ENCODE measurements around the gene STARD3NL. TPM values are rescaled to one million over a fixed set of nuclear protein-coding genes. Genes with fewer than 3 reads are reported as not detected.
"Not testable (repeated sequence)": the region's sequence is repeated elsewhere in the genome, so short reads cannot be mapped to it uniquely, and the experiment has no call there.

The STARD3NL gene
- total RNA-seq, 1 donor from 2014 or later = 33.4 TPM

- TF ChIP-seq CTCF (IDR thresholded peaks at IDR 0.05) = no peak
- H3K4me3 Mint-ChIP-seq (ENCODE audit: unreplicated experiment) = no peak overlapping the region
- peaks cover 3% of the 10 kb centered on the region for H3K27me3 Mint-ChIP-seq (ENCODE audit: low read depth)
- DNase-seq (ENCODE audit: low spot score) = no peak
- H3K36me3 Mint-ChIP-seq (ENCODE audit: low read depth) = no peaks in the 10 kb centered on the region
- no peaks in the 10 kb centered on the region for H3K4me1 Mint-ChIP-seq (ENCODE audit: low read depth)
- H3K27ac Mint-ChIP-seq (ENCODE audit: unreplicated experiment) = no peak overlapping the region
- H3K9me3 Mint-ChIP-seq (ENCODE audit: low read depth) = no peaks in the 10 kb centered on the region
These were observed 64.8 kb downstream of the STARD3NL start for GRCh38 chr7:38242814-38243213.

GRCh38 chr7:38243345-38243744, 65.3 kb downstream of the STARD3NL start:
- DNase-seq (ENCODE audit: low spot score); H3K9me3 Mint-ChIP-seq (ENCODE audit: low read depth); H3K4me1 Mint-ChIP-seq (ENCODE audit: low read depth); H3K4me3 Mint-ChIP-seq (ENCODE audit: unreplicated experiment); H3K27me3 Mint-ChIP-seq (ENCODE audit: low read depth); H3K27ac Mint-ChIP-seq (ENCODE audit: unreplicated experiment); H3K36me3 Mint-ChIP-seq (ENCODE audit: low read depth): not testable (repeated sequence)

GRCh38 chr7:38244516-38244915, 66.5 kb downstream of the STARD3NL start:
- no peak for DNase-seq (ENCODE audit: low spot score)
- TF ChIP-seq CTCF (IDR thresholded peaks at IDR 0.05) = no peak
- no peaks in the 10 kb centered on the region for H3K36me3 Mint-ChIP-seq (ENCODE audit: low read depth)

GRCh38 chr7:38245409-38245977, 67.4 kb downstream of the STARD3NL start:
- H3K27ac Mint-ChIP-seq (ENCODE audit: unreplicated experiment) = no peak overlapping the region
- H3K27me3 Mint-ChIP-seq (ENCODE audit: low read depth) = peaks cover 3% of the 10 kb centered on the region
- TF ChIP-seq CTCF (IDR thresholded peaks at IDR 0.05) = no peak
- no peak for DNase-seq (ENCODE audit: low spot score)
- H3K4me1 Mint-ChIP-seq (ENCODE audit: low read depth) = no peaks in the 10 kb centered on the region
- H3K4me3 Mint-ChIP-seq (ENCODE audit: unreplicated experiment) = no peak overlapping the region
- no peaks in the 10 kb centered on the region for H3K9me3 Mint-ChIP-seq (ENCODE audit: low read depth)
- H3K36me3 Mint-ChIP-seq (ENCODE audit: low read depth) = no peaks in the 10 kb centered on the region

More at GRCh38 chr7:38244516-38244915, 66.5 kb downstream of the STARD3NL start:
- Mint-ChIP-seq H3K27ac (ENCODE audit: unreplicated experiment) (no peak overlapping the region), H3K4me1 (ENCODE audit: low read depth) (no peaks in the 10 kb centered on the region), H3K27me3 (ENCODE audit: low read depth) (peaks cover 3% of the 10 kb centered on the region), H3K4me3 (ENCODE audit: unreplicated experiment) (no peak overlapping the region), H3K9me3 (ENCODE audit: low read depth) (no peaks in the 10 kb centered on the region)

- Mint-ChIP-seq H3K4me3 (ENCODE audit: unreplicated experiment) (no peak overlapping the region), H3K36me3 (ENCODE audit: low read depth) (no peaks in the 10 kb centered on the region), H3K4me1 (ENCODE audit: low read depth) (no peaks in the 10 kb centered on the region), H3K9me3 (ENCODE audit: low read depth) (no peaks in the 10 kb centered on the region), H3K27ac (ENCODE audit: unreplicated experiment) (no peak overlapping the region), H3K27me3 (ENCODE audit: low read depth) (peaks cover 3% of the 10 kb centered on the region)
- TF ChIP-seq CTCF (IDR thresholded peaks at IDR 0.05) = no peak
- no peak for DNase-seq (ENCODE audit: low spot score)
These were observed 70.1 kb downstream of the STARD3NL start for GRCh38 chr7:38248069-38248567.

GRCh38 chr7:38249849-38250248, 71.8 kb downstream of the STARD3NL start:
- not testable (repeated sequence) for H3K27me3 Mint-ChIP-seq (ENCODE audit: low read depth); H3K36me3 Mint-ChIP-seq (ENCODE audit: low read depth); H3K9me3 Mint-ChIP-seq (ENCODE audit: low read depth); H3K27ac Mint-ChIP-seq (ENCODE audit: unreplicated experiment); H3K4me3 Mint-ChIP-seq (ENCODE audit: unreplicated experiment); H3K4me1 Mint-ChIP-seq (ENCODE audit: low read depth); DNase-seq (ENCODE audit: low spot score)
